ENCODE results near the gene CEMIP2. TPM values are rescaled to one million over a fixed set of nuclear protein-coding genes. Genes with fewer than 3 reads are reported as not detected.
A peak's percentile ranks its signal among the peaks of the same experiment; 100 is the strongest.

Gene CEMIP2
- polyA plus RNA-seq, 1 of the 3 experiments (the other 2 are of a cell fraction): 39.8 TPM

DNA sequence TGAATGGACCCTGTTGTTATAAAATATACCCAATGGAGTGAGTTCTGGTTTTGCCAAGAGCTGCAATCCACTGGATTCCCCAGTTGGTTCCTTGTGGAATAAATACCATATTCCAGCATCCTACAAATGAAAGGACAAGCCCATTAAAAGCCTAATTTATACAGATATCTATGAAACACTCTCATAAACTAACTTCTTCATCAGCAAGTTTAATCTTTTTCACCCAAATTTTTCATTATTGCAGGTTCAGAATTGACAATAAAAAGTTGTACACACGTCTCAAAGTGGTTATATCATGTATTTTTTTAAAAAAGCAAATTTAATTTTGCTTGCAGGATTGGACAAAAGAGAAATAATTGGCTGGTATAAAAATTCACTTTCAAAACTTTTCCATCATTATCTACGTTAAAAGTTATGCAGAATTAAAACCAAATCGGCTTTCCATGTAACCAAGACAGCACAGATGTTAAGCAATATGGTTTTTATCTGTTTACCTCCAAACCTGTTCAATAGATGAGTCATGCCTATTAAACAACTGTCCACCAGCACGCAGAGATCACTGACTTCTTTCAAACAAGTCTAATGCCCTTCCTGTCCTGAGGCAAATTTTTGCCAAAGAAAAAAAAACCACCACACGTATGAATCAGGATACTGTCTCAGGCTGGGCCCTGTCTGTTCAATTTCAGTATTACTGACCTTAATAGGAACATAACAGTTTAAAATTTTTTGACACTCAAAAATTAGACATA lies 42.5 kb downstream of the CEMIP2 start:
- peaks cover 20 to 22% of the 10 kb centered on the region in 2 experiments for H3K36me3 ChIP-seq (replicated peaks in 1 of 2; ENCODE audit: control insufficient read depth in 1 of 2, insufficient read depth in 2 of 2, low read length in 1 of 2)
- no peaks in the 10 kb centered on the region for H3K79me2 ChIP-seq (ENCODE audit: insufficient read depth)
- CTCF ChIA-PET: interaction anchor here (1.2 kb wide), 1 partner anchor 10 kb away, joined by 4 read pairs; no protein-coding TSS in a partner anchor

DNA sequence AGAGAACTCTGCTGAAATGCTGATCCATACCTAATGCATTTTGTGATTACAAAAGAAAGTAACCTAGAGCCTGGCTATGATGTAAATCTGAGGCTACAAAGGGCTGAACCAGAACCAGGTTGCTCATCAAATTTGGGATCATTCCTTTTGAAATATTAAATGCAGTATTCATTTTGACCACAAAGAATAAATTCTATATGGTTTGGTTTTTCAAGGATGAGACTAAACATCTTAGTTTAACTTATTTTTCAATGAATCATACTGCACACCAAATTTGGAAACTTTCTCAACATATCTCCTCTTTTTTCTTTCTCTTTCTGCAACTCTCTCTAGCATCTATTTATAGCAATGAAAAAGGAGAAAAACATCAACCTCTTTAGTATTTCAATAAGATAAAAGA lies 46.5 kb downstream of the CEMIP2 start:
- DNase-seq: no peak
- Histone ChIP-seq H3K27me3 (ENCODE audit: insufficient read depth) (no peaks in the 10 kb centered on the region), H3K27ac (ENCODE audit: low read depth in 2 of 2, low read length in 1 of 2) (peak overlapping the region in 1 of 2 experiments; percentile 36; a peak in 3 of 4 replicates), H2AFZ (ENCODE audit: low read depth) (no peak overlapping the region), H3K9ac (no peak overlapping the region), H3K9me2 (no peaks in the 10 kb centered on the region), H3F3A (replicated peaks; ENCODE audit: insufficient read depth) (peaks cover 8% of the 10 kb centered on the region), H3K9me3 (no peaks in the 10 kb centered on the region), H3K36me3 (replicated peaks in 1 of 2; ENCODE audit: control insufficient read depth in 1 of 2, insufficient read depth in 2 of 2, low read length in 1 of 2) (peaks cover 11 to 17% of the 10 kb centered on the region in 2 experiments), H3K4me1 (ENCODE audit: control insufficient read depth in 1 of 2, insufficient read depth in 2 of 2, low read depth in 1 of 2, low read length in 1 of 2) (peaks cover 0 to 7% of the 10 kb centered on the region in 2 experiments; a peak in 2 of 4 replicates), H4K20me1 (ENCODE audit: insufficient read depth) (no peaks in the 10 kb centered on the region), H3K4me3 (ENCODE audit: low read depth in 2 of 2, low read length in 1 of 2) (no peak overlapping the region; a peak in 1 of 4 replicates), H3K79me2 (ENCODE audit: insufficient read depth) (no peaks in the 10 kb centered on the region), H3K4me2 (0 out of 2 replicates have a peak overlapping the region, but pooled peaks have one; percentile 10)
- ChIA-PET POLR2A (no interaction called here), CTCF (no interaction called here)
- TF ChIP-seq PBX3 (IDR thresholded peaks at IDR 0.05) (no peak), RXRA (IDR thresholded peaks at IDR 0.05; ENCODE audit: borderline replicate concordance, low read depth) (no peak), RAD21 (IDR thresholded peaks at IDR 0.05; ENCODE audit: low read length) (no peak), SIN3A (IDR thresholded peaks at IDR 0.05; ENCODE audit: borderline replicate concordance, low read depth, low read length) (no peak), YY1 (IDR thresholded peaks at IDR 0.05; ENCODE audit: low read depth) (no peak), POLR2AphosphoS5 (IDR thresholded peaks at IDR 0.05; ENCODE audit: low read depth, low read length) (no peak), TCF12 (IDR thresholded peaks at IDR 0.05) (no peak)
- TF ChIP-seq, protein P1, sequence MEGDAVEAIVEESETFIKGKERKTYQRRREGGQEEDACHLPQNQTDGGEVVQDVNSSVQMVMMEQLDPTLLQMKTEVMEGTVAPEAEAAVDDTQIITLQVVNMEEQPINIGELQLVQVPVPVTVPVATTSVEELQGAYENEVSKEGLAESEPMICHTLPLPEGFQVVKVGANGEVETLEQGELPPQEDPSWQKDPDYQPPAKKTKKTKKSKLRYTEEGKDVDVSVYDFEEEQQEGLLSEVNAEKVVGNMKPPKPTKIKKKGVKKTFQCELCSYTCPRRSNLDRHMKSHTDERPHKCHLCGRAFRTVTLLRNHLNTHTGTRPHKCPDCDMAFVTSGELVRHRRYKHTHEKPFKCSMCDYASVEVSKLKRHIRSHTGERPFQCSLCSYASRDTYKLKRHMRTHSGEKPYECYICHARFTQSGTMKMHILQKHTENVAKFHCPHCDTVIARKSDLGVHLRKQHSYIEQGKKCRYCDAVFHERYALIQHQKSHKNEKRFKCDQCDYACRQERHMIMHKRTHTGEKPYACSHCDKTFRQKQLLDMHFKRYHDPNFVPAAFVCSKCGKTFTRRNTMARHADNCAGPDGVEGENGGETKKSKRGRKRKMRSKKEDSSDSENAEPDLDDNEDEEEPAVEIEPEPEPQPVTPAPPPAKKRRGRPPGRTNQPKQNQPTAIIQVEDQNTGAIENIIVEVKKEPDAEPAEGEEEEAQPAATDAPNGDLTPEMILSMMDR (IDR thresholded peaks at IDR 0.05): no peak
- TF ChIP-seq, protein P2, sequence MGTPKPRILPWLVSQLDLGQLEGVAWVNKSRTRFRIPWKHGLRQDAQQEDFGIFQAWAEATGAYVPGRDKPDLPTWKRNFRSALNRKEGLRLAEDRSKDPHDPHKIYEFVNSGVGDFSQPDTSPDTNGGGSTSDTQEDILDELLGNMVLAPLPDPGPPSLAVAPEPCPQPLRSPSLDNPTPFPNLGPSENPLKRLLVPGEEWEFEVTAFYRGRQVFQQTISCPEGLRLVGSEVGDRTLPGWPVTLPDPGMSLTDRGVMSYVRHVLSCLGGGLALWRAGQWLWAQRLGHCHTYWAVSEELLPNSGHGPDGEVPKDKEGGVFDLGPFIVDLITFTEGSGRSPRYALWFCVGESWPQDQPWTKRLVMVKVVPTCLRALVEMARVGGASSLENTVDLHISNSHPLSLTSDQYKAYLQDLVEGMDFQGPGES (IDR thresholded peaks at IDR 0.05; ENCODE audit: low read depth, low read length): no peak

More for the DNA sequence above, 42.5 kb downstream of the CEMIP2 start:
- Histone ChIP-seq H3K9me2 (no peaks in the 10 kb centered on the region), H3K27me3 (ENCODE audit: insufficient read depth) (no peaks in the 10 kb centered on the region), H3F3A (replicated peaks; ENCODE audit: insufficient read depth) (peaks cover 5% of the 10 kb centered on the region), H3K9me3 (no peaks in the 10 kb centered on the region), H3K4me2 (no peak overlapping the region), H3K27ac (ENCODE audit: low read depth in 2 of 2, low read length in 1 of 2) (peak overlapping the region; percentile 39 to 53; a peak in 2 of 4 replicates), H4K20me1 (ENCODE audit: insufficient read depth) (no peaks in the 10 kb centered on the region), H3K4me1 (ENCODE audit: control insufficient read depth in 1 of 2, insufficient read depth in 2 of 2, low read depth in 1 of 2, low read length in 1 of 2) (peaks cover 0 to 7% of the 10 kb centered on the region in 2 experiments; a peak in 1 of 4 replicates), H3K4me3 (ENCODE audit: low read depth in 2 of 2, low read length in 1 of 2) (no peak overlapping the region), H2AFZ (ENCODE audit: low read depth) (no peak overlapping the region), H3K9ac (no peak overlapping the region)
- TF ChIP-seq, protein P1 (IDR thresholded peaks at IDR 0.05): no peak
- peak; percentile 72 for TF ChIP-seq TCF12 (IDR thresholded peaks at IDR 0.05)
- TF ChIP-seq PBX3 (IDR thresholded peaks at IDR 0.05): peak; percentile 35; the same call in 1 of the 2 replicates
- peak in 1 of 2 experiments; percentile 58; a peak in 2 of 4 replicates for TF ChIP-seq EP300 (IDR thresholded peaks at IDR 0.05; ENCODE audit: borderline replicate concordance in 1 of 2, low read depth in 1 of 2, low read length in 1 of 2)
- WGBS (ENCODE audit: low lambda C conversion rate): 4% methylated on average over 5 of the region's 5 CpGs
- no peak for DNase-seq
- POLR2A ChIA-PET: no interaction called here
